Progenitor cell of endocrine pancreas (in vitro differentiated cells): Measurements from ENCODE around the gene BCL2L11. TPM values are rescaled to one million over a fixed set of nuclear protein-coding genes. Genes with fewer than 3 reads are reported as not detected.

Experiments used
- DNase-seq: peaks from one replicate; pipeline ENCODE4 v3.0.0; 2021; ENCODE audit warnings: low spot score; ENCODE audit not compliant: unreplicated experiment
- H3K27ac Mint-ChIP-seq: 2 replicates; pipeline ENCODE4 v1.8.0; 2021; ENCODE audit warnings: mild to moderate bottlenecking, moderate library complexity, mixed read lengths
- H3K27me3 Mint-ChIP-seq: 2 replicates; pipeline ENCODE4 v1.8.0; 2021; ENCODE audit warnings: mixed read lengths
- H3K36me3 Mint-ChIP-seq: 2 replicates; pipeline ENCODE4 v1.8.0; 2022; ENCODE audit warnings: mixed read lengths; ENCODE audit not compliant: insufficient read depth
- H3K4me1 Mint-ChIP-seq: 2 replicates; pipeline ENCODE4 v1.8.0; 2021; ENCODE audit warnings: low read depth, mixed read lengths
- H3K4me3 Mint-ChIP-seq: 2 replicates; pipeline ENCODE4 v1.8.0; 2021; ENCODE audit warnings: low read depth, mild to moderate bottlenecking, moderate library complexity, mixed read lengths
- H3K9me3 Mint-ChIP-seq: 2 replicates; pipeline ENCODE4 v1.8.0; 2021; ENCODE audit warnings: low read depth, mixed read lengths
- total RNA-seq: library from RNA; stranded (reverse); gene quantifications from 2 replicates; pipeline ENCODE4 v1.2.1, GENCODE V29; 2021
- TF ChIP-seq, protein P1 (sequence below): fragments of 200-600 bp; sonication (generic); IDR thresholded peaks from one replicate; pipeline ENCODE4 v1.5.0; 2021; ENCODE audit warnings: antibody characterized with exemption, mild to moderate bottlenecking; ENCODE audit not compliant: unreplicated experiment

Gene BCL2L11
- total RNA-seq, 1 donor from 2014 or later: 27.7 TPM

DNA sequence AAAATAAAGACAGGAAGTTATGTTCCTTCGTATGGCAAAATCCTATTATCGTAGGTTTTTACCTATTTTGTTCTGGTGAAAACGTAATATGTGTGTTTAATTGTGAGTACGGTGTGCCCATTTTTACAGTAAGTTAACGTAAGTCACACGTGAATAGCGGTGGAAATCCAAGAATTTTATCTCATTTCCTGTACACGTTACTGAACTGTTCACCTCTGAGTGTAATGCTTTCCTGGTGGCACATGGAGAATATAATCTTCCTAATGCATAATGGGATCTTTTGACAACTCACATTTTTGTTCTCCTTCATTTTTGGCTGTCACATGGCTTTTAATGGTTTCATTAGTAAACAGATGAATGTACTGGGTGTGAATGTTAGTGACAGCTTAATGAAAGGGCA, 28.2 kb downstream of the BCL2L11 start:
- peaks cover 25% of the 10 kb centered on the region for H3K36me3 Mint-ChIP-seq
- H3K4me1 Mint-ChIP-seq: peaks cover 9% of the 10 kb centered on the region
- TF ChIP-seq, protein P1, sequence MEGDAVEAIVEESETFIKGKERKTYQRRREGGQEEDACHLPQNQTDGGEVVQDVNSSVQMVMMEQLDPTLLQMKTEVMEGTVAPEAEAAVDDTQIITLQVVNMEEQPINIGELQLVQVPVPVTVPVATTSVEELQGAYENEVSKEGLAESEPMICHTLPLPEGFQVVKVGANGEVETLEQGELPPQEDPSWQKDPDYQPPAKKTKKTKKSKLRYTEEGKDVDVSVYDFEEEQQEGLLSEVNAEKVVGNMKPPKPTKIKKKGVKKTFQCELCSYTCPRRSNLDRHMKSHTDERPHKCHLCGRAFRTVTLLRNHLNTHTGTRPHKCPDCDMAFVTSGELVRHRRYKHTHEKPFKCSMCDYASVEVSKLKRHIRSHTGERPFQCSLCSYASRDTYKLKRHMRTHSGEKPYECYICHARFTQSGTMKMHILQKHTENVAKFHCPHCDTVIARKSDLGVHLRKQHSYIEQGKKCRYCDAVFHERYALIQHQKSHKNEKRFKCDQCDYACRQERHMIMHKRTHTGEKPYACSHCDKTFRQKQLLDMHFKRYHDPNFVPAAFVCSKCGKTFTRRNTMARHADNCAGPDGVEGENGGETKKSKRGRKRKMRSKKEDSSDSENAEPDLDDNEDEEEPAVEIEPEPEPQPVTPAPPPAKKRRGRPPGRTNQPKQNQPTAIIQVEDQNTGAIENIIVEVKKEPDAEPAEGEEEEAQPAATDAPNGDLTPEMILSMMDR: no peak
- no peak overlapping the region for H3K4me3 Mint-ChIP-seq
- no peaks in the 10 kb centered on the region for H3K9me3 Mint-ChIP-seq
- H3K27ac Mint-ChIP-seq: no peak overlapping the region
- no peak for DNase-seq
- H3K27me3 Mint-ChIP-seq: no peaks in the 10 kb centered on the region

GRCh38 chr2:111149882-111150455, 29.3 kb downstream of the BCL2L11 start:
- no peak overlapping the region for H3K27ac Mint-ChIP-seq
- H3K4me3 Mint-ChIP-seq: no peak overlapping the region
- no peaks in the 10 kb centered on the region for H3K27me3 Mint-ChIP-seq
- no peaks in the 10 kb centered on the region for H3K9me3 Mint-ChIP-seq
- H3K4me1 Mint-ChIP-seq: peaks cover 9% of the 10 kb centered on the region
- H3K36me3 Mint-ChIP-seq: peaks cover 26% of the 10 kb centered on the region
- no peak for DNase-seq
- TF ChIP-seq, protein P1: no peak

DNA sequence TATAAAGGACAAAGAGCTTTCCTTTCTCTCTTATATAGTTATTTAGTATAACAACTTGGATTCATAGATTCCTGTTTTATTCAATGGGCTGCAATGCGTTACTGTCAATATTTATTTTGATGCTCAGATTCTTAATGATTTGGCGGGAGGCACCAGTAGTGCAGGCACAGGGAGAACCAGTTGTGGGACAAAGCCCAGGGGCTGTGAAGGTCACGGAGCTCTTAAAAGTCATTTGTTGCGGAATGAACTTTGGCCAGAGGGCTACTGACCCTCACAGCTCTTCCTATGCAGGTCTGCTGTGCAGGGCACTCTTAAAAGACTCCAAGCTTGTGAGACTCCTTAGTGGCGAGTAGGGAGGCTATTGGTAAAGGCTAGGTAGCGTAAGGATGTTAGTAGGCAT, 34.0 kb downstream of the BCL2L11 start:
- TF ChIP-seq, protein P1: no peak
- H3K27me3 Mint-ChIP-seq: no peaks in the 10 kb centered on the region
- H3K36me3 Mint-ChIP-seq: peaks cover 33% of the 10 kb centered on the region
- no peaks in the 10 kb centered on the region for H3K9me3 Mint-ChIP-seq
- H3K4me1 Mint-ChIP-seq: peaks cover 36% of the 10 kb centered on the region
- no peak overlapping the region for H3K4me3 Mint-ChIP-seq
- no peak for DNase-seq
- H3K27ac Mint-ChIP-seq: no peak overlapping the region

DNA sequence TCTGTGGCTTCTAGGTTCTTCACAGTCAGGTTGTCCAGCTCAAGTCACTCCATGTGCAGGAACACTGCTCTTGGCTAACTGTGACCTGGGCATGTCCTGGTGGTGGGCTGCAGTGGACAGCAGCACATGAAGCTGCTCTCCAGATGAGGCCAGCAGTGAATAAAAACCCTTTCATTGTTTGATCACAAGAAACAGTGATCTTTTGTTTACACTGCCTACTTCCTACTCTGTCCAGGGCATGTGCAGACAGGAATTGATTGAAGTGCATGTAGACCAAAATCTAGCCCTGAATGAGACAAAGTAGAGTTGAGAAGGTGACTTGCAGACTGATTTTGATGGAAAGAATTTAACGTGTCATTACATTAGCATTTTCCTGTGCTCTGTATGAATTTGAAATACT, 34.9 kb downstream of the BCL2L11 start:
- no peak overlapping the region for H3K4me3 Mint-ChIP-seq
- DNase-seq: no peak
- no peaks in the 10 kb centered on the region for H3K27me3 Mint-ChIP-seq
- H3K27ac Mint-ChIP-seq: peak overlapping the region; percentile 91
- peaks cover 33% of the 10 kb centered on the region for H3K36me3 Mint-ChIP-seq
- no peaks in the 10 kb centered on the region for H3K9me3 Mint-ChIP-seq
- TF ChIP-seq, protein P1: no peak
- peaks cover 41% of the 10 kb centered on the region for H3K4me1 Mint-ChIP-seq

GRCh38 chr2:111156529-111156928, 35.8 kb downstream of the BCL2L11 start:
- no peak for DNase-seq
- Mint-ChIP-seq H3K27me3 (no peaks in the 10 kb centered on the region), H3K4me3 (no peak overlapping the region), H3K9me3 (no peaks in the 10 kb centered on the region), H3K36me3 (peaks cover 32% of the 10 kb centered on the region), H3K27ac (peak overlapping the region; percentile 11), H3K4me1 (peaks cover 43% of the 10 kb centered on the region)
- TF ChIP-seq, protein P1: no peak
